CD8-positive, alpha-beta memory T cell (primary cell): ENCODE measurements around the gene CLEC9A. TPM values are rescaled to one million over a fixed set of nuclear protein-coding genes. Genes with fewer than 3 reads are reported as not detected.

ENCODE experiments used
- CTCF ChIA-PET: fragments of 350-600 bp; sonication (Branson Sonifier 250); formaldehyde crosslinking; loops from one replicate; lab custom pipeline; 2021; ENCODE audit warnings: antibody characterized with exemption; lab: Charles Lee
- POLR2A ChIA-PET: fragments of 350-600 bp; sonication (Branson Sonifier 250); formaldehyde crosslinking; loops from one replicate; lab custom pipeline; 2021; ENCODE audit warnings: antibody characterized with exemption; lab: Charles Lee
- DNase-seq, 5 donors: peaks; one replicate each; pipeline versions ENCODE4 v3.0.0 to v3.0.0-alpha.2; 2020 to 2022; ENCODE audit warnings: mixed read lengths in 1 of 5
- H3K27ac ChIP-seq: one replicate; pipeline ENCODE4 v1.7.0; 2013; ENCODE audit warnings: low read depth, mild to moderate bottlenecking, low read length, moderate library complexity
- H3K27me3 ChIP-seq: 2 replicates; pipeline ENCODE4 v1.7.0; 2013; ENCODE audit warnings: low read length, mild to moderate bottlenecking; ENCODE audit not compliant: insufficient read depth, poor library complexity, severe bottlenecking
- H3K36me3 ChIP-seq: 2 replicates; pipeline ENCODE4 v1.7.0; 2013; ENCODE audit warnings: mild to moderate bottlenecking, low read length, moderate library complexity; ENCODE audit not compliant: insufficient read depth
- H3K4me1 ChIP-seq: 2 replicates; pipeline ENCODE4 v1.7.0; 2013; ENCODE audit warnings: mild to moderate bottlenecking, low read length, moderate library complexity; ENCODE audit not compliant: insufficient read depth
- H3K4me3 ChIP-seq: 2 replicates; pipeline ENCODE4 v1.7.0; 2013; ENCODE audit warnings: mild to moderate bottlenecking, low read length
- H3K9me3 ChIP-seq: 2 replicates; pipeline ENCODE4 v1.7.0; 2013; ENCODE audit warnings: mild to moderate bottlenecking, low read length
- H3K27ac Mint-ChIP-seq, 8 donors: one replicate each; pipeline ENCODE4 v1.8.0; 2020 to 2021; ENCODE audit warnings: mixed read lengths in 8 of 8, mild to moderate bottlenecking in 6 of 8, inconsistent platforms in 3 of 8, moderate library complexity in 3 of 8
- H3K27me3 Mint-ChIP-seq, 2 donors: one replicate each; pipeline ENCODE4 v1.8.0; 2020 to 2021; ENCODE audit warnings: mixed read lengths in 2 of 2, mild to moderate bottlenecking in 1 of 2, moderate library complexity in 1 of 2
- H3K36me3 Mint-ChIP-seq, 3 donors: one replicate each; pipeline ENCODE4 v1.8.0; 2020 to 2021; ENCODE audit warnings: mixed read lengths in 3 of 3, inconsistent platforms in 1 of 3, mild to moderate bottlenecking in 1 of 3
- H3K4me1 Mint-ChIP-seq, 3 donors: one replicate each; pipeline ENCODE4 v1.8.0; 2020 to 2021; ENCODE audit warnings: mixed read lengths in 3 of 3, inconsistent platforms in 1 of 3, mild to moderate bottlenecking in 1 of 3
- H3K4me3 Mint-ChIP-seq, 7 donors: one replicate each; pipeline ENCODE4 v1.8.0; 2020 to 2021; ENCODE audit warnings: mixed read lengths in 7 of 7, mild to moderate bottlenecking in 6 of 7, moderate library complexity in 4 of 7, inconsistent platforms in 2 of 7
- H3K9me3 Mint-ChIP-seq, 5 donors: one replicate each; pipeline ENCODE4 v1.8.0; 2020 to 2022; ENCODE audit warnings: mixed read lengths in 5 of 5, mild to moderate bottlenecking in 3 of 5, moderate library complexity in 2 of 5, inconsistent platforms in 1 of 5
- polyA plus RNA-seq: library from polyadenylated mRNA; unstranded; fragments of 300-500 nt; fragmentation: Illumina TruSeq; gene quantifications from one replicate; pipeline ENCODE4 v1.2.3, GENCODE V29; 2021
- total RNA-seq, 2 experiments: library from RNA; stranded (reverse); gene quantifications; one replicate each; pipeline ENCODE4 v1.2.3, GENCODE V29; 2021

CLEC9A gene
- total and polyA plus RNA-seq, 3 experiments from 2014 or later, result not detected

- H3K9me3 Mint-ChIP-seq, result no peaks in the 10 kb centered on the region
- H3K27ac ChIP-seq, result no peak overlapping the region
- H3K27ac Mint-ChIP-seq, result no peak overlapping the region
- CTCF ChIA-PET, result no interaction called here
- H3K36me3 ChIP-seq, result no peaks in the 10 kb centered on the region
- no peak overlapping the region for H3K4me3 Mint-ChIP-seq
- no peak overlapping the region for H3K4me3 ChIP-seq
- H3K9me3 ChIP-seq, result no peaks in the 10 kb centered on the region
- no peaks in the 10 kb centered on the region for H3K4me1 ChIP-seq
- POLR2A ChIA-PET, result no interaction called here
- H3K27me3 Mint-ChIP-seq, result peaks cover 10 to 75% of the 10 kb centered on the region in 2 donors
- H3K4me1 Mint-ChIP-seq, result no peaks in the 10 kb centered on the region
- no peaks in the 10 kb centered on the region for H3K27me3 ChIP-seq
- no peak for DNase-seq
- no peaks in the 10 kb centered on the region for H3K36me3 Mint-ChIP-seq
These were observed 38.2 kb downstream of the CLEC9A start for GRCh38 chr12:10068644-10069043.

GRCh38 chr12:10069099-10069498 is 38.6 kb downstream of the CLEC9A start:
- H3K4me1 ChIP-seq, result no peaks in the 10 kb centered on the region
- Mint-ChIP-seq H3K9me3 (no peaks in the 10 kb centered on the region), H3K36me3 (no peaks in the 10 kb centered on the region), H3K4me1 (no peaks in the 10 kb centered on the region), H3K27ac (no peak overlapping the region), H3K27me3 (peaks cover 10 to 74% of the 10 kb centered on the region in 2 donors), H3K4me3 (no peak overlapping the region)
- ChIA-PET POLR2A (no interaction called here), CTCF (interaction anchor here (1.1 kb wide), 1 partner anchor 12 kb away, joined by 3 read pairs; no protein-coding TSS in a partner anchor)
- no peaks in the 10 kb centered on the region for H3K36me3 ChIP-seq
- no peaks in the 10 kb centered on the region for H3K27me3 ChIP-seq
- no peak overlapping the region for H3K4me3 ChIP-seq
- H3K27ac ChIP-seq, result no peak overlapping the region
- H3K9me3 ChIP-seq, result no peaks in the 10 kb centered on the region
- no peak for DNase-seq

DNA sequence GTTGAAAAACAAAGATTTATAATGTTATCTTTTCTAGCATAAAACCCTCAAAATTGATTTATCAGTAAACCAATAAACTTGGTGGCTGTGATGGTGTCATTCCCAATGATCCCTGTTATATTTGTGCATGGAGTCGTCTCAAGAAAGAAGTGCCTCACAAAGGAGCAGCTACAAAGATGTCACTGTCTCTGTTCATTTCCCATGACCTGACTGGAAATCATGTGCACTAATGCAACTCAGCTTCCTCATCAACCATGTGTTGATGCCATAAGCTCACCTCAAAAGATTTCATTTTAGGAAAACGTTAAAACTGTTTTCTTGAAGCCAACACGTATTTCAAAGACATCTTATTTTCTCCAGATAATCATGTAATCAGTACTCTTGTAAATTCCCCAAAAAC is 39.5 kb downstream of the CLEC9A start:
- CTCF ChIA-PET, result interaction anchor here (1.1 kb wide), 1 partner anchor 13 kb away, joined by 3 read pairs; no protein-coding TSS in a partner anchor
- Mint-ChIP-seq H3K4me3 (no peak overlapping the region), H3K4me1 (no peaks in the 10 kb centered on the region), H3K27me3 (peaks cover 10 to 67% of the 10 kb centered on the region in 2 donors), H3K27ac (no peak overlapping the region), H3K9me3 (no peaks in the 10 kb centered on the region), H3K36me3 (no peaks in the 10 kb centered on the region)
- POLR2A ChIA-PET, result no interaction called here
- no peaks in the 10 kb centered on the region for H3K9me3 ChIP-seq
- H3K27ac ChIP-seq, result no peak overlapping the region
- no peaks in the 10 kb centered on the region for H3K36me3 ChIP-seq
- H3K4me1 ChIP-seq, result no peaks in the 10 kb centered on the region
- DNase-seq, result no peak
- H3K4me3 ChIP-seq, result no peak overlapping the region
- H3K27me3 ChIP-seq, result no peaks in the 10 kb centered on the region

DNA sequence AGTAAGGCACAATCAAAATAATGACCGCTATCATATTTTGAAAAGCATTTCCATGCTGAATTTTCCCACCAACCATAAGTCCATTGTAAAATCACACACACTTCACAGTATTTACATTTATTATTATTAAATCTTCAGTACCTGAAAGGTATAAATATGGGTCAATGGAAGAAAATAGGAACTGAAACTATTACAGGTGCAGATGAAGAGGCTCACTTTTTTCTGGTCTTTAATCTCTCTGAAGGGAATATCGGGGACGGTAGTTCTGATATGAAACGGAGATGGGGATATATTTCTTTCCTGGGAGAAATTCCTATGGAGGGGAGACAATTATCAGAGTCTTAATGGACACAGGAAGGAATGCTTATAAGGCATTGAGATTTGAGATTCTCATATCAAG is 39.9 kb downstream of the CLEC9A start:
- CTCF ChIA-PET, result no interaction called here
- no peak for DNase-seq
- no peaks in the 10 kb centered on the region for H3K9me3 Mint-ChIP-seq
- Histone ChIP-seq H3K27ac (no peak overlapping the region), H3K27me3 (no peaks in the 10 kb centered on the region), H3K4me1 (no peaks in the 10 kb centered on the region), H3K36me3 (no peaks in the 10 kb centered on the region), H3K9me3 (no peaks in the 10 kb centered on the region), H3K4me3 (no peak overlapping the region)
- H3K4me3 Mint-ChIP-seq, result no peak overlapping the region
- H3K27me3 Mint-ChIP-seq, result peaks cover 10 to 67% of the 10 kb centered on the region in 2 donors
- no peak overlapping the region for H3K27ac Mint-ChIP-seq
- no peaks in the 10 kb centered on the region for H3K36me3 Mint-ChIP-seq
- H3K4me1 Mint-ChIP-seq, result no peaks in the 10 kb centered on the region
- POLR2A ChIA-PET, result no interaction called here

GRCh38 chr12:10072131-10072530 is 41.6 kb downstream of the CLEC9A start:
- Histone ChIP-seq H3K27ac (no peak overlapping the region), H3K4me3 (no peak overlapping the region), H3K9me3 (no peaks in the 10 kb centered on the region), H3K4me1 (no peaks in the 10 kb centered on the region), H3K36me3 (no peaks in the 10 kb centered on the region), H3K27me3 (no peaks in the 10 kb centered on the region)
- no peaks in the 10 kb centered on the region for H3K9me3 Mint-ChIP-seq
- no peaks in the 10 kb centered on the region for H3K4me1 Mint-ChIP-seq
- H3K4me3 Mint-ChIP-seq, result no peak overlapping the region
- H3K36me3 Mint-ChIP-seq, result no peaks in the 10 kb centered on the region
- ChIA-PET CTCF (no interaction called here), POLR2A (no interaction called here)
- peaks cover 8 to 58% of the 10 kb centered on the region in 2 donors for H3K27me3 Mint-ChIP-seq
- DNase-seq, result no peak
- H3K27ac Mint-ChIP-seq, result no peak overlapping the region

GRCh38 chr12:10073261-10073660 is 42.8 kb downstream of the CLEC9A start:
- POLR2A ChIA-PET, result no interaction called here
- Histone ChIP-seq H3K9me3 (no peaks in the 10 kb centered on the region), H3K36me3 (no peaks in the 10 kb centered on the region), H3K27ac (no peak overlapping the region), H3K4me1 (no peaks in the 10 kb centered on the region), H3K4me3 (no peak overlapping the region), H3K27me3 (no peaks in the 10 kb centered on the region)
- Mint-ChIP-seq H3K27me3 (peaks cover 10 to 55% of the 10 kb centered on the region in 2 donors), H3K36me3 (no peaks in the 10 kb centered on the region), H3K4me1 (no peaks in the 10 kb centered on the region), H3K9me3 (no peaks in the 10 kb centered on the region), H3K4me3 (no peak overlapping the region), H3K27ac (no peak overlapping the region)
- DNase-seq, result no peak
- CTCF ChIA-PET, result interaction anchor here (0.9 kb wide), 1 partner anchor 9 kb away, joined by 3 read pairs; no protein-coding TSS in a partner anchor

DNA sequence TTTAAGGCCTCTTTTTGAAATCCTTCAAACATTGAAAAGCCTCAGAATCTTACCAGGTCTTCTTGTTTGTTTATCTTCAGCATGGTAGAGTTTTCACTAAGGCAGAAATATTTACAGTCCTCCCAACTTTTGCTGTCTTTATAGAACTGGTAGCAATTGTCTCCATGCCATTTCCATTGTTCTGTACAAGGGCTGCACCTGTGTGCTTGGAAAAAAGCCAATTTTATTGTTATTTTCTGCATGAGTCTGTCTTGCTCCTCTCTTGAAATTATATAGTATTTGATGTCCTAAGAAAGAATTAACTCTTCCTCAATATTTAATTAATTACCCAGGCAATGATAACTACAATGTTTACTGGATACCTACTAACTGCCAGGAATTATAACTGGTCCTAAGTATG is 45.0 kb downstream of the CLEC9A start:
- POLR2A ChIA-PET, result no interaction called here
- peaks cover 6 to 45% of the 10 kb centered on the region in 2 donors for H3K27me3 Mint-ChIP-seq

GRCh38 chr12:10082117-10082874 is 51.8 kb downstream of the CLEC9A start:
- no peak overlapping the region for H3K4me3 ChIP-seq
- no peaks in the 10 kb centered on the region for H3K4me1 Mint-ChIP-seq
- POLR2A ChIA-PET, result no interaction called here
- H3K27me3 Mint-ChIP-seq, result peaks cover 22 to 54% of the 10 kb centered on the region in 2 donors
- H3K27ac Mint-ChIP-seq, result no peak overlapping the region
- H3K9me3 Mint-ChIP-seq, result peaks cover 6 to 26% (median 16%) of the 10 kb centered on the region in 5 donors
- H3K9me3 ChIP-seq, result no peaks in the 10 kb centered on the region
- H3K27ac ChIP-seq, result no peak overlapping the region
- H3K36me3 Mint-ChIP-seq, result peaks cover 0 to 25% (median 5%) of the 10 kb centered on the region in 3 donors
- H3K4me1 ChIP-seq, result no peaks in the 10 kb centered on the region
- H3K36me3 ChIP-seq, result no peaks in the 10 kb centered on the region
- DNase-seq, result no peak
- CTCF ChIA-PET, result interaction anchor here (0.7 to 1.0 kb wide), 2 partner anchors 9 kb away, joined by 3 to 4 read pairs; no protein-coding TSS in a partner anchor
- no peaks in the 10 kb centered on the region for H3K27me3 ChIP-seq
- no peak overlapping the region for H3K4me3 Mint-ChIP-seq

More for the DNA sequence above, 45.0 kb downstream of the CLEC9A start:
- H3K36me3 Mint-ChIP-seq, result no peaks in the 10 kb centered on the region
- CTCF ChIA-PET, result no interaction called here
- Histone ChIP-seq H3K4me3 (no peak overlapping the region), H3K9me3 (no peaks in the 10 kb centered on the region), H3K36me3 (no peaks in the 10 kb centered on the region), H3K4me1 (no peaks in the 10 kb centered on the region), H3K27me3 (no peaks in the 10 kb centered on the region), H3K27ac (no peak overlapping the region)
- DNase-seq, result no peak
- H3K4me1 Mint-ChIP-seq, result no peaks in the 10 kb centered on the region
- H3K27ac Mint-ChIP-seq, result no peak overlapping the region
- no peak overlapping the region for H3K4me3 Mint-ChIP-seq
- H3K9me3 Mint-ChIP-seq, result no peaks in the 10 kb centered on the region
